Hematopoietic multipotent progenitor cell treated with erythropoietin and hydrocortisone succinate and interleukin-3 and kit ligand, for 8 days (in vitro differentiated cells): Measurements from ENCODE around the gene CFL1.
A peak's percentile ranks its signal among the peaks of the same experiment; 100 is the strongest.

Experiments used
- DNase-seq: peaks from one replicate; pipeline ENCODE4 v3.0.0-alpha.2; 2015

The CFL1 gene

GRCh38 chr11:65857853-65858680 is at the start of gene CFL1:
TSS of gene CFL1 (minus strand) at chr11:65858180. CDS start at chr11:65858099, 81 bp downstream.
- peak; percentile 96 for DNase-seq

- peak; percentile 89 for DNase-seq
Measured at GRCh38 chr11:65906602-65907001, 48.6 kb upstream of the CFL1 start.

- no peak for DNase-seq
Measured at GRCh38 chr11:65903715-65904114, 45.7 kb upstream of the CFL1 start.

GRCh38 chr11:65903068-65903481 is 45.1 kb upstream of the CFL1 start:
- no peak for DNase-seq

- no peak for DNase-seq
Measured at GRCh38 chr11:65900899-65901180, 42.9 kb upstream of the CFL1 start.

- DNase-seq: peak; percentile 91
Measured at GRCh38 chr11:65900125-65900898, 42.3 kb upstream of the CFL1 start, which contains the start of gene FOSL1. TSS of gene FOSL1 (minus strand) at chr11:65900388. CDS start at chr11:65900339, 49 bp downstream.

- peak; percentile 73 for DNase-seq
Measured at GRCh38 chr11:65899356-65900124, 41.6 kb upstream of the CFL1 start.

- peak; percentile 26 for DNase-seq
Measured at GRCh38 chr11:65898656-65899355, 40.8 kb upstream of the CFL1 start.

- DNase-seq: no peak
Measured at GRCh38 chr11:65897020-65897471, 39.1 kb upstream of the CFL1 start.

GRCh38 chr11:65896034-65896999 is 38.3 kb upstream of the CFL1 start:
- no peak for DNase-seq

GRCh38 chr11:65895482-65895981 is 37.6 kb upstream of the CFL1 start:
- no peak for DNase-seq

GRCh38 chr11:65894034-65894591 is 36.1 kb upstream of the CFL1 start:
- DNase-seq: no peak

- DNase-seq: no peak
Measured at GRCh38 chr11:65892661-65893317, 34.8 kb upstream of the CFL1 start.

GRCh38 chr11:65892137-65892540 is 34.2 kb upstream of the CFL1 start:
- peak; percentile 39 for DNase-seq

GRCh38 chr11:65891219-65892136 is 33.5 kb upstream of the CFL1 start:
- DNase-seq: peak; percentile 57

GRCh38 chr11:65890324-65891218 is 32.6 kb upstream of the CFL1 start, which contains the start of gene CCDC85B:
TSS of gene CCDC85B (plus strand) at chr11:65890673. CDS start at chr11:65890784, 111 bp downstream.
- DNase-seq: peak; percentile 94

GRCh38 chr11:65888163-65888814 is 30.3 kb upstream of the CFL1 start, which contains the start of gene FIBP:
TSS of gene FIBP (minus strand) at chr11:65888471. CDS start at chr11:65888418, 53 bp downstream.
- peak; percentile 95 for DNase-seq
